ENCODE measurements around the gene G2E3. TPM values are rescaled to one million over a fixed set of nuclear protein-coding genes. Genes with fewer than 3 reads are reported as not detected.
A peak's percentile ranks its signal among the peaks of the same experiment; 100 is the strongest.
"Not testable (repeated sequence)": the region's sequence is repeated elsewhere in the genome, so short reads cannot be mapped to it uniquely, and the experiment has no call there.

Gene G2E3
- total and polyA plus RNA-seq, 2 of the 4 experiments (the other 2 are of a cell fraction), result 9.6 to 19.4 TPM

DNA sequence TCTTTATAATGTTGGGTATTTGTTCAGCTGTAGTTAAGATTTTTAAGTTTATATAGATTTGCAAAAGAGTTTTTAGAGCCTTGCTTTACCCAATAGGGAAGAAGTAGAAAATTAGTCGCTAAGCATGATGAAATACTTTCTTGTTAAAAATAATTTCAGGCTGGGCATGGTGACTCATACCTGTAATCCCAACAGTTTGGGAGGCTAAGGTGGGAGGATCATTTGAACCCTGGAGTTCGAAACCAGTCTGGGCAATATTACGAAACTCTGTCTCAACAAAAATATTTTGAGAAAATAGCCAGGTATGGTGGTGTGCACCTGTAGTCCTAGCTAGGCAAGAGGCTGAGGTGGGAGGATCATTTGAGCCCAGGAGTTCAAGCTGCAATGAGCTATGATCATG is 44.4 kb downstream of the G2E3 start:
- peaks cover 19 to 26% of the 10 kb centered on the region in 2 experiments for H3K79me1 ChIP-seq (ENCODE audit: low read depth in 1 of 2, low read length in 2 of 2)
- intact Hi-C loops (cut with micrococcal nuclease) (no loop called here), in situ Hi-C loops (cut with MboI; ENCODE audit: low sequenced_read_pairs) (loop anchor here (10.0 kb wide), 1 partner anchor 229 kb away; no protein-coding TSS in a partner anchor), dilution Hi-C loops (cut with HindIII; ENCODE audit: low sequenced_read_pairs, unreplicated experiment) (no loop called here)
- H4K8ac ChIP-seq (ENCODE audit: low read depth in 2 of 2, low read length in 2 of 2), result no peak overlapping the region
- no peak overlapping the region for H2AK9ac ChIP-seq (replicated peaks; ENCODE audit: low read depth, low read length, poor library complexity)
- peaks cover 2% of the 10 kb centered on the region; the same call in 1 of the 2 replicates for H3K4me1 ChIP-seq (ENCODE audit: control insufficient read depth, insufficient read depth, low read length)
- ATAC-seq (ENCODE audit: low read depth) (no peak), DNase-seq (no peak)
- H2BK5ac ChIP-seq (ENCODE audit: low read depth, low read length, poor library complexity, severe bottlenecking), result no peak overlapping the region
- WGBS, 2 experiments (ENCODE audit: extremely low coverage in 2 of 2, insufficient read length in 1 of 2), result no CpG with 5 or more reads among the region's 3 CpGs
- H3K4me3 ChIP-seq (ENCODE audit: insufficient read depth, low read depth, low read length), result no peak overlapping the region
- BruUV-seq (replicated peaks), result no TSS peak
- peaks cover 6% of the 10 kb centered on the region for H3K9me1 ChIP-seq (ENCODE audit: insufficient read depth, low read length)
- H2AFZ ChIP-seq (replicated peaks; ENCODE audit: low read length, poor library complexity), result no peak overlapping the region
- ChIA-PET CTCF (interaction anchor here (0.6 to 0.7 kb wide), 2 partner anchors 30 to 471 kb away, joined by 4 to 5 read pairs; no protein-coding TSS in a partner anchor), POLR2A (ENCODE audit: unreplicated experiment) (no interaction called here)
- no peak overlapping the region for H3K23ac ChIP-seq (ENCODE audit: low read depth, low read length)
- H3K4ac ChIP-seq (ENCODE audit: low read depth, low read length), result no peak overlapping the region
- H2BK15ac ChIP-seq (ENCODE audit: low read depth, low read length), result no peak overlapping the region
- H4K5ac ChIP-seq (ENCODE audit: low read depth, low read length), result no peak overlapping the region
- H2BK20ac ChIP-seq (ENCODE audit: low read depth, low read length), result no peak overlapping the region
- no peak overlapping the region for H2AK5ac ChIP-seq (ENCODE audit: low read depth, low read length)
- H3K27ac ChIP-seq (ENCODE audit: insufficient read depth, low read length), result no peak overlapping the region
- TF ChIP-seq FOS (IDR thresholded peaks at IDR 0.05; ENCODE audit: low read depth, low read length) (no peak; the same call in 1 of the 2 replicates), BHLHE40 (IDR thresholded peaks at IDR 0.05; ENCODE audit: low read depth, low read length) (no peak), CEBPB (IDR thresholded peaks at IDR 0.05; ENCODE audit: low read depth, low read length) (peak; percentile 52), RCOR1 (IDR thresholded peaks at IDR 0.05; ENCODE audit: insufficient replicate concordance, low read length) (no peak), NFE2L2 (IDR thresholded peaks at IDR 0.05; ENCODE audit: low read depth, low read length) (no peak), SMC3 (IDR thresholded peaks at IDR 0.05; ENCODE audit: low read depth, low read length) (no peak)
- no peak overlapping the region for H3K9ac ChIP-seq (ENCODE audit: low read depth, low read length)
- no peak overlapping the region for H3K56ac ChIP-seq (ENCODE audit: extremely low read depth, insufficient read depth, low read length)
- H3K18ac ChIP-seq (ENCODE audit: low read depth, low read length), result no peak overlapping the region
- H3K14ac ChIP-seq (replicated peaks; ENCODE audit: low read depth, low read length), result no peak overlapping the region
- peaks cover 26% of the 10 kb centered on the region for H3K36me3 ChIP-seq (ENCODE audit: control insufficient read depth, insufficient read depth, low read length)
- H2BK120ac ChIP-seq (ENCODE audit: low read depth, low read length), result no peak overlapping the region
- H4K20me1 ChIP-seq (ENCODE audit: insufficient read depth, low read length), result no peaks in the 10 kb centered on the region; the same call in 1 of the 2 replicates
- H3K4me2 ChIP-seq (ENCODE audit: low read depth, low read length), result no peak overlapping the region
- H3K27me3 ChIP-seq (ENCODE audit: control insufficient read depth, insufficient read depth, low read length), result no peaks in the 10 kb centered on the region
- H4K91ac ChIP-seq (ENCODE audit: insufficient read depth, low read depth, low read length), result no peak overlapping the region
- no peaks in the 10 kb centered on the region for H3K9me3 ChIP-seq (ENCODE audit: control insufficient read depth, insufficient read depth, low read length)

DNA sequence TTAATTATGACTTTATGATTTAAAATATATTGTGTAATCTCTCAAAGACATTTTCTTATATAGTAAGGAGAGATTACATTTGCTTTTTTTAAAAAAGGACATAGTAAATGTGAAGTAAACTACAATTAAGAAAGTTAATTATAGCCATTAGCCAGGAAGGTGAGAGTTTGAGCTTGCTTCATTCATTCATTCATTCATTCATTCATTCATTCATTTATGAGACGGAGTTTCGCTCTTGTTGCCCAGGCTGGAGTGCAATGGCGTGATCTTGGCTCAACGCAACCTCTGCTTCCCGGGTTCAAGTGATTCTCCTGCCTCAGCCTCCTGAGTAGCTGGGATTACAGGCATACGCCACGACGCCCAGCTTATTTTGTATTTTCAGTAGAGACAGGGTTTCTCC is 45.7 kb downstream of the G2E3 start:
- H3K14ac ChIP-seq (replicated peaks; ENCODE audit: low read depth, low read length); H4K20me1 ChIP-seq (ENCODE audit: insufficient read depth, low read length); H3K9ac ChIP-seq (ENCODE audit: low read depth, low read length); H3K27ac ChIP-seq (ENCODE audit: insufficient read depth, low read length); H3K23ac ChIP-seq (ENCODE audit: low read depth, low read length); H2BK5ac ChIP-seq (ENCODE audit: low read depth, low read length, poor library complexity, severe bottlenecking); H2AK9ac ChIP-seq (replicated peaks; ENCODE audit: low read depth, low read length, poor library complexity); H3K4me3 ChIP-seq (ENCODE audit: insufficient read depth, low read depth, low read length); CTCF ChIA-PET; H2BK15ac ChIP-seq (ENCODE audit: low read depth, low read length); BruUV-seq (replicated peaks); H2BK120ac ChIP-seq (ENCODE audit: low read depth, low read length); H3K9me1 ChIP-seq (ENCODE audit: insufficient read depth, low read length); H3K27me3 ChIP-seq (ENCODE audit: control insufficient read depth, insufficient read depth, low read length); H3K56ac ChIP-seq (ENCODE audit: extremely low read depth, insufficient read depth, low read length); H3K18ac ChIP-seq (ENCODE audit: low read depth, low read length); H2AK5ac ChIP-seq (ENCODE audit: low read depth, low read length); H3K4ac ChIP-seq (ENCODE audit: low read depth, low read length); H2AFZ ChIP-seq (replicated peaks; ENCODE audit: low read length, poor library complexity); dilution Hi-C loops (cut with HindIII; ENCODE audit: low sequenced_read_pairs, unreplicated experiment); ATAC-seq (ENCODE audit: low read depth); H4K5ac ChIP-seq (ENCODE audit: low read depth, low read length); H2BK20ac ChIP-seq (ENCODE audit: low read depth, low read length); H4K91ac ChIP-seq (ENCODE audit: insufficient read depth, low read depth, low read length); H3K4me2 ChIP-seq (ENCODE audit: low read depth, low read length); POLR2A ChIA-PET (ENCODE audit: unreplicated experiment); H4K8ac ChIP-seq (ENCODE audit: low read depth in 2 of 2, low read length in 2 of 2); H3K9me3 ChIP-seq (ENCODE audit: control insufficient read depth, insufficient read depth, low read length); H3K4me1 ChIP-seq (ENCODE audit: control insufficient read depth, insufficient read depth, low read length); DNase-seq: not testable (repeated sequence)
- no CpG with 5 or more reads among the region's 8 CpGs for WGBS, 2 experiments (ENCODE audit: extremely low coverage in 2 of 2, insufficient read length in 1 of 2)
- in situ Hi-C loops (cut with MboI; ENCODE audit: low sequenced_read_pairs) (loop anchor here (10.0 kb wide), 1 partner anchor 230 kb away; no protein-coding TSS in a partner anchor), intact Hi-C loops (cut with micrococcal nuclease) (loop anchor here (5.0 kb wide), 1 partner anchor 42 kb away; no protein-coding TSS in a partner anchor)
- peaks cover 21% of the 10 kb centered on the region for H3K36me3 ChIP-seq (ENCODE audit: control insufficient read depth, insufficient read depth, low read length)
- H3K79me1 ChIP-seq (ENCODE audit: low read depth in 1 of 2, low read length in 2 of 2), result peaks cover 21 to 34% of the 10 kb centered on the region in 2 experiments

Data from IMR-90 (cell line).